Stimulated activated CD4-positive, alpha-beta T cell treated with anti-CD3 and anti-CD28 coated beads, Interleukin-15, amount 100 ng/mL, for 24 hours (primary cell): ENCODE measurements around the gene UQCR11.

Experiments used
- DNase-seq: peaks from one replicate; pipeline ENCODE4 v3.0.0-alpha.2; 2020

Gene UQCR11

DNA sequence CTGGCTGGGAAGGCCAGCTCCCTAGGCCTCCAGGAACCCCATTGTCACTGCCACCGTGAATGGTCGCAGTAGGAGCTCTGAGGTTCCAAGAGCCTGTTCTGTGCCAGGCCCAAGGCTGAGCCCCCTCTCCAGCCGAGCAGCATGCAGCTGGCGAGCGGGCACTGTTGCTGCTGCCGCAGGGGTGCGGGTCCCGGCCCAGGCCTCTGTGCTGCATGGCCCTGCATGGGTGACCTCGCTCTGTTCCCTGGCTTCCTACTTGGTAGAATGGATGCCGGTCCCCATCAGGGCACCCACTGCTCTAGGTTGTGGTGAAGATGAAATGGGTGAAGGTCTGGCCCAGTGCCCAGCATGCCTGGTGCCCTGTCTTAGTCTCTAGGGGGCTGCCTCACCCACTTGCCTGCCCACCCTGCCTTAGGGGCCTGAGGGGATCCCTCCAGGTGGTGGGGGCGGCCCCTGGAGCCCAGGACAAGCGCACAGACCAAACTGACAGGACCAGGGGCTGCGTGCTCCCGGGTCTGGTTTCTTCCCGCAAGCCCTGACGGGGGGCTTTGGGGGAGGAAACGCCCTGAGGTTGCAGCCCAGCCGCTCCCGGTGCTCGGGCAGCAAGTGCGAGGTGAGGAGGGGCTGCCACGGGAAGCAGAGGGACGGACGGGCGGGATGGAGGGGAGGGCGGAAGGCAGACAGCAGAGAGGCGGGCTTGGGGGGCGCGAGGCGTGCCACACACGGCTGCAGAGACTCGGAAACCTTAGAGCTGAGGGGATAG, 8.7 kb upstream of the UQCR11 start:
- DNase-seq, result no peak

DNA sequence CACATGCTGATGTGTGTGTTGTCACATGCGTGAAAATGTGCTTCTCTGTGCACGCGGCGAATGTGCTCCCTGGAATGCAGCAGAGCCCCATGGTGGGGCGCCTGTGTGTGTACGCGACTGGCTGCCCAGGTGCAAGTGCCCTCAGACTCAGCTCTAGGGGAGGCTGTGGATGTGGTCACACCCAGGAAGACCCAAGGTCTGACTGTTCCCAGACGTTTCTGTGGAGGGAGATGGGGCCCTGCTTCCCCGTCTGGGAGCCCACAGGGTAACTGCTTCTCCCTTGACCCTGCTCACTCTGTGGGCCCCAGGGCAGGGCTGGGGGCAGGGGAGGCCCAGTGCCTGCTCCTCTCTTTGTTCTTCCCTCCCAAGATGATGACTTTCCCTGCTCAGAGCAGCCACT, 7.9 kb upstream of the UQCR11 start:
- DNase-seq, result no peak

DNA sequence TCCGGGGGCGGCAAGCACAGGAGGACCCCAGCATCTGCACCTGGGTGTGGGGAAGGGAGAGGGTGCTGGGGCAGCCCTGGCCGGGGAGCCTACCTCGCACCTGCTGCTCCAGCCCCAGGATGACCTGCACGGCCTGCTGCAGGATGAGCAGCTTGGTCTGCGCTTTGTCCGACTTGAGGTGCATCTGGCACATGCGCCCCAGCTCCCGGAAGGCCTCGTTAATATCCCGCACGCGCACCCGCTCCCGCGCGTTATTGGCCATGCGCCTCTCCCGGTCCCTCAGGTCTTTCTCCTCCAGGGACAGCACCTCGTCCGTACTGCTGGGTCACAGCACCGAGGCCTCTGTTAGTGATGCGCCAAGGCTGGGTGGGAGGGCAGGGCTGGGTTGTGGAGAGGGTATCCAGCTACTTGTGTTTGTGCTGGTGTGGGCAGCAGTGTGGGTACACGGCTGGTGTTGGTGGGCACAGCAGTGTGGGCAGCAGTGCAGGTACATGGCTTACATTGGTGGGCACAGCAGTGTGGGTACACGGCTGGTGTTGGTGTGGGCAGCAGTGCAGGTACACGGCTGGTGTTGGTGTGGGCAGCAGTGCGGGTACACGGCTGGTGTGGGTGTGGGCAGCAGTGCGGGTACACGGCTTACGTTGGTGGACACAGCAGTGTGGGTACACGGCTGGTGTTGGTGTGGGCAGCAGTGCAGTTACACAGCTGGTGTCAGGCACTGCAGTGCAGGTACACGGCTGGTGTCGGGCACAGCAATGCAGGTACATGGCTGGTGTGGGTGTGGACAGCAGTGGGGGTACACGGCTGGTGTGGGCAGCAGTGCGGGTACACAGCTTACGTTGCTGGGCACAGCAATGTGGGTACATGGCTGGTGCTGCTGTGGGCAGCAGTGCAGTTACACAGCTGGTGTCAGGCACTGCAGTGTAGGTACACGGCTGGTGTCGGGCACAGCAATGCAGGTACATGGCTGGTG, 7.1 kb upstream of the UQCR11 start:
- no peak for DNase-seq

DNA sequence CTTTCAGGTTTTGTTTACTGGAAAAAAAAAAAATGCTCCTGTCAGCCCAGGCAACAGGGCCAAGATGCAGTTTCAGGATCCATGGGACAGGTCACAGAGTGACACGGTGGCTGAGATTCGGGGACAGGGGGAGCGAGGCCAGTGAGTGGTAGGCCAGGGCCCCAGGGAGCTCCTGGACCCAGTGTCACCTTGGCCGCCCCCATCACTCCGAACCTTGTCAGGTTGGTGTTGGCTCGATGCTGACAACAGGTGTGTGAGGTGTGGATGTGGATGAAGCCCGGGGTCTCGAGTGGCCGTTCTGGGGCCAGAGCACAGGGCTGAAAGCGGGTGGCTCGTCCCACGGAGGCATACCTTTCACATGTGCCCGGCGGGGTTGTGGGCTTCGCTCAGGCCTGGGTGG, 6.1 kb upstream of the UQCR11 start:
- DNase-seq, result no peak

DNA sequence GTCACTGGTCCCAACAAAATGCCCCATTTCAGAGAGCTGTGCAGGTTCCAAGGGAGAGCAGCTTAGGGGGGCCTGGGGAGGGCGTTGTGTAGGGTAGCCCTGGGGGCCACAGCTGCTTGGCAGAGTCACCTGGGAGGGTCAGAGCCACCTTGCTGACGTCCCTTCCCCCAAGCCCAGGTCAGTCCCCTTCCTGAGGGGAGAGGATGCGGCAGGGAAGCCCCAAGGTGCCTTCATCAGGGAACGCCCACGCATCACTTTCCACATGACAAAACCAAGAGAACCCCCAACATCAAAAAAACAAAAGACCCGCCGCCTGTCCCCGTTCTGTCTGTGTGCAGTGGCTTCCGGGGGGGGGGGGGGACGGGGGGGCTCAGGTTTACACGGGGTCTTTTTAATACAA, 5.3 kb upstream of the UQCR11 start:
- DNase-seq, result no peak

DNA sequence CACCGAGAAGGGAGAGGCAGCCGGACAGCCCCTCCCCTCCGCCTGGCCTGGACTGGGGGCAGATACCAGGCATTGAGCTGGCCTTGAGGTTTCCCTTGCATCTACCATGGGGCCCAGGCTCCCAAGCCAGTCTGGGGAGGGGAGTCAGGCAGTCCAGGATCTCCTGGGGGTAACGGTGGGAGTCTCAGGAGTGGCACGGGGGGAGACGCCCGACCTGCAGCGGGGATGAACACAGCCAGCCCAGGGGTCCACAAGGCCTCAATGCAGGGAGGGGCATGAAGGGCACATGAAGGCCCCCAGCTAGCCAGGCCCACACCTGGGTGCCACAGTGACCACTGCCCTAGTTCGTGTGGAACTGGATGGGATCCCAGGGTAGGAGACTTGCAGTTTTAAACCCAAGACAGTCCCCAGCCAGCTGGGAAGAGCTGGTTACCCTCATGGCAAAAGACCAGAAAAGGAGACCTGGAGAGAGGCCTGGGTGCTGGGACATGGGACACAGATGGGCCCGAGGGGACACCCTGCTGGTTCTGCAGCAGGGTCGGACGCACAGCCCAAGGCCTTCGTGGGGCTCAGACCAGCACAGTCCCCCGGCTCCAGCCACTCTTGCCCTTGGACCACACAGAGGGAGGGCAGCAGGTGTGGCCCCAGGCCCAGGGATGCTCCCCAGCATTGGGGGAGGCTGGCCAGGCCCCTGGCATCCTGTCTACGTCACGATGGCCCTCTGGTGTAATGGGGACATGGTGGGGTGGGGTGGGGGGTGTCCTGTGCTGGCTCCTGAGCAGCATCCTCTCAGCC, 4.6 kb upstream of the UQCR11 start:
- no peak for DNase-seq

DNA sequence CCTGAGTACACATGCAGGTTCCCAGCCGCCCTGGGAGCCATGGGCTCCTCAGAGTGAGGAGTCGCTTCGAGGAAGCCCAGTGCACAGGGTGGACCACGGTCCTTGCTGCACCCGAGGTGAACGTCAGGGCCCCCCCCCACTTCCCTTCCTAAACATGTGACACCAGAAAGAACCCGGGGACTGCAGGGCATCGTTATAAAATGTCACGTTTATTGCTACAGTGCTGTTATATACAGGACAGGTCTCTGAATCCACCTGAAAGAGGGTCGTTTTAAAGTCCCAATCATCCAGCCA, 3.8 kb upstream of the UQCR11 start:
- no peak for DNase-seq

DNA sequence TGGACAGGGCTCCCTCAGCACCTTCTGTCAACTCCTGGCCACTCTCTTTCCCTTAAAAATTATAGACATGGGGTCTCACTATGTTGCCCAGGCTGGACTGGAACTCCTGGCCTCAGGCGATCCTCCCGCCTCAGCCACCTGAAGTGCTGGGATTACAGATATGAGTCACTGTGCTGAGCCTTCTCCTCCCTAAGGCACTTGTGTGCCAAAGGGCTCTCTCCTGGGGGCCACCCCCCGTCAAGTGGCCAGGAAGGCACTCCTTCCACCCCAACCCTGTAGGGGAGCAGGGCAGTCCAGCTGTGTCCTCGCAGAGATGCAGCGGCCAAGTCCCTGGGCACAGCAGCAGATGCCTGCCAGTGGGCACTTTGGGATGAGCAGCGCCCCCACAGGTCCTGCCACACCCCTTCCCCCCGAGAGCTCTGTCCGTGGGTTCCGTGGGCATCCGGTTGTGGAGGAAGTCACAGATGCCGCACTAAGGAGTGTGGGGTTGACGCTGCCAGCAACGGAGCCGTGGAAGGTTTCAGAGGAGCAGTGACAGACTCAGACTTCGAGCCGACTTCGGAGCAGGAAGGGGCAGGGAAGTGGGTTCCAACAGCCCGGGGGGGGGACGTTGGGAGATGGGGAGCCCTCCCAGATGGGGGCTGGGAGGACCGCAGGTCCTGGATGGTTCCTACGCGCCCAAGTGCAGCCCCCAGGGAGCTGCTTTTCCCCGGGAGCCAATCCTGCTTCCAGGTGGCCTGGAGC, 3.3 kb upstream of the UQCR11 start:
- peak; percentile 32 for DNase-seq

DNA sequence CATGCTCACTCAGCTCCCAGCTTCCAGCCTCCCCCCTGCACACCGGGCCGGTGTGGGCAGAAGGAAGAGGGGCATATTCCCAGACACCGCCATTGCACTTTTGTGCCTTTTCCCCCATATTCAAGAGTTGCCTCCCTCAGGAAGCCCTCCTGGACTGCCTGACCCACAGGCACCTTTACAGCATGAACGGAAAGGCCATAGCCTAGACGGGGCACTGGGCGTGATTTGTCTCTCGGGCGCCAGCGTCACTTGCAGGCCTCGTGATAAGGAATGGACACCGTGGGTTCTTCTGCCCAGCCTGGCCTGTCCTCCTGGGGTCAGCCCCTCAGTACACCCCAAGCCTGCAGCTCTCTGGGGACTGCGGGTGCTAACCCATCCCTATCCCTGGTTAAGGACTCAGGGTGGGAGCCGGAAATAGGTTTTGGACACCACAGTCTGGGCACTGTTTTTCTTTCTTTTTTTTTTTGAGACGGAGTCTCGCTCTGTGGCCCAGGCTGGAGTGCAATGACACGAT, 933 bp upstream of the UQCR11 start:
- no peak for DNase-seq

DNA sequence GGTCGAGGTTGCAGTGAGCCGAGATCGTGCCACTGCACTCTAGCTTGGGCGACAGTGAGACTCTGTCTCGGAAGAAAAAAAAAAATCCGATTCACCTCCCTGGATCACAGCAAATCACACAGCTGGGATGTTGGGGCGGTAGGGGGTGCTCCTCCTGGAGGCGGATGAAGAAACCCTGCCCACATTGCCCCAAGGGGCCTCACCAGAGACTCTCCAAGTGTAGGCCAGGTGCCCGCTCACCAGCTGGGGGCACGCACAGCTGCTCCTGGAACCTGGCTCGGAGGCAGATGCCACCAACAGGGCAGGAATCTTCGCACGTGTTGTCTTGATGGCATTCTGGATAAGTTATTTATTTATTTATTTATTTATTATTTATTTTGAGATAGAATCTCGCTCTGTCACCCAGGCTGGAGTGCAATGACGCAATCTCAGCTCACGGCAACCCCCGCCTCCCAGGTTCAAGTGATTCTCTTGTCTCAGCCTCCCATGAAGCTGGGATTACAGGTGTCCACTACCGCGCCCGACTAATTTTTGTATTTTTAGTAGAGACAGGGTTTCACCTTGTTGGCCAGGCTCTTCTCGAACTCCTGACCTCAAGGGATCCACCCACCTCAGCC, 3.1 kb downstream of the UQCR11 start:
- no peak for DNase-seq

DNA sequence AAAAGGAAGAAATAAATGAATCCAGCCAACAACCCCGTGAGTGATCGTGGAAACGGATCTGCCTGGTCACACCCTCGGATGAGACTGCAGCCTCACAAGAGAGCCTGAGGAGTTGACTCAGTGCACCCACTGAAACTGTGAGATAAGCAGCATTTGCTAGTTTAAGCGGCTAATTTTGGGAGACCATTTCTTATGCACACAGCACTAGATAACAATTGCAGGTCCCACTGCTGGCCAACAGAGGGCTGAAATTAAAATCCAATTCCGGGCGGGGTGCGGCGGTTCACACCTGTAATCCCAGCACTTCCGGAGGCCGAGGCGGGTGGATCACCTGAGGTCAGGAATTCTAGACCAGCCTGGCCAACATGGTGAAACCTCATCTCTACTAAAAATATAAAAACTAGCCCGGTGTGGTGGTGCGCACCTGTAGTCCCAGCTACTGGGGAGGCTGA, 3.6 kb downstream of the UQCR11 start:
- DNase-seq, result no peak

DNA sequence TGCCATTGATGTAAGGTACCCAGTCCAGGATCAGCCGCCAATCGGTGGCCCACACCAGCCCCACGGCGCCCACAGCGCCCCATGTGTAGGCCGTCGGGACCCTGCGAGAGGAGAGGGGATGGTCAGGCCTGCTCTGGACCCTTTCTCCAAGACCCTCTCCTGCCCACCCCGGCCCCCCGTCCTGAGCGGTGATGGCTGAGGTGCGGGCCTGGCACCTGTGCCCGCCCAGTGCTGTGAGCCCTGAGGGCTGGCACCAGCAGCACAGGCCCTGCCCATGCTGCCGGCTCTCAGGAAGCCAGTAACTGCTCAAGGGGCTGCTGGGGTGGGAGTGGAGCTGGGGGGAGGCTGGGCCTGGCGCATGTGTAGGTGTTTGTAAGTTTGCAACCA, 5.8 kb downstream of the UQCR11 start:
- no peak for DNase-seq

DNA sequence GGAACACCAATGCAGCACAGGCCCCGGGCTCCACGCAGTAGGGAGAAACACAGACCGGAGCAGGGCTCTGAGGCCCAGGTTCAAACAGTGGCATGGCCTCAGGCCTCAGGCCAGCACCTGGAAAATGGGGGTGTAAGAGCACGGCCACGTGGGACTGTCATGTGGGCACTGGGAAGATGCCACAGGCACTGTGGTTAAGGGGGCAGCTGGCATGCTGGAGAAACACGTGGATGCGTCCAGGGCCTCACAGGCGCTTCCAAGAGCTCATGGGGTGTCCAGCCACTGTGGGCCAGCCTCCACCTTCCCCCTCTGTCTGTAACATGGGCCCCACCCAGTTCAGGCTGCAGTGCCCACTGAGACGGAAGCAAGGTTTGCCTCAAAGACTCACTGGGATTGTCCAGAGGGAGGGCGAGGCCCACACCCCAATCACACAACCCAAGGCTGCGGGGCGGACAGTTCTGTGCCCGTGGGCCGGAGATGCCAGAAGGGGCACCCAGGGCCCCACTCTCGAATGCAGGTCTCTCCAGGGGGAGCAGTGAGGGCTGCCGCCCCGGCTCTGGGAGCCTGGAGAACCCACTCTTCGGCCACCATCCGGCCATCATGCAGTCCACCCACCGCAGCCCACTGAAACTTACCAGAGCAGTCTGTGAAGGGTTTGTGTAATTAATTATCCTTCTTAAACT, 6.3 kb downstream of the UQCR11 start:
- no peak for DNase-seq

DNA sequence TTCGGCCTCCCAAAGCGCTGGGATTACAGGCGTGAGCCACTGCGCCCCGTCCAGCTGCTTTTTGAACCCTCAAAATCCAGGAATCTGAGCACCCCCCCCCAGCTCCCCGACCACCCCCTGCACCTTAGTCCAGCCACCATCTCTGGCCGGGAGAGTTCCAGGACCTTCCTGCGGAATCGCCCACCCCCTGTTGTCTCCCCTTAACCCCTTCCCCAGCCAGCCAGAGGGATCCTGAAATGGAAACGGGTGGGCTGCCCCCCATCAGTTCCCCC, 11.8 kb downstream of the UQCR11 start:
- DNase-seq, result no peak

DNA sequence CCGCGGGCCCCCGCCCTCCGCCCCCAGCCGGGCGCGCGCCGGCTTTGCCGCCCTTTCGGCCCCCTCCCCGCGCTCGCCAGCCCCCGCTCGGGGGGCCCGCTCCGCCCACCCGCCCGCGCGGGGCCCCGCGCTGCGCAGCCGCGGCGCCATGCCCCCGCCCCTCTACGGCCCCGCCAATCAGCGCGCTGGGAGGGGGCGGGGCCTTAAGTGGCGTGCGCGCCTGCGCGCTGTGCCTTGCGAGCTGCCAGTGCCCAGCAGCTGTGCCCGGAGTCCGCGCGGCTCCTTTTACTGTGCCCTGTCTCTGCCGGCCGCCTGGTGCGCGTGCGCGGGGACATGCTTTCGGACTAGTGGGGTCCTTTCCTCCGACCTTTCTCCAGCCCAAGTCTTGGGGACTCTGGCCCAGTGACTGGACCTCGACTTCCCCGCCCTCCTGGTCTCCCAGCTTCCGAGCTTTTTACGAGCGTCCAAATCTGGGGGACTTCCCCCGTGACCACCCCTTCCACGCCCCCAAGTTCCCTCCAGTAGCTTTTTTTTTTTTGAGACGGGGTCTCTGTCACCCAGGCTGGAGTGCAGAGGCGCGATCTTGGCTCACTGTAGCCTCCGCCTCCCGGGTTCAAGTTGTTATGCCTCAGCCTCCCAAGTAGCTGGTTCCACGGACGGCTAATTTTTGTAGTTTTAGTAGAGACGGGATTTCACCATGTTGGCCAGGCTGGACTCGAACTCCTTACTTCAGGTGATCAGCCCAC, 12.3 kb downstream of the UQCR11 start, which contains the start of gene MBD3:
Gene MBD3, minus strand, starts transcription at position 111 of the 746 bp plus-strand sequence. CDS start 234 bp downstream, outside the sequence.
- peak; percentile 91 for DNase-seq

DNA sequence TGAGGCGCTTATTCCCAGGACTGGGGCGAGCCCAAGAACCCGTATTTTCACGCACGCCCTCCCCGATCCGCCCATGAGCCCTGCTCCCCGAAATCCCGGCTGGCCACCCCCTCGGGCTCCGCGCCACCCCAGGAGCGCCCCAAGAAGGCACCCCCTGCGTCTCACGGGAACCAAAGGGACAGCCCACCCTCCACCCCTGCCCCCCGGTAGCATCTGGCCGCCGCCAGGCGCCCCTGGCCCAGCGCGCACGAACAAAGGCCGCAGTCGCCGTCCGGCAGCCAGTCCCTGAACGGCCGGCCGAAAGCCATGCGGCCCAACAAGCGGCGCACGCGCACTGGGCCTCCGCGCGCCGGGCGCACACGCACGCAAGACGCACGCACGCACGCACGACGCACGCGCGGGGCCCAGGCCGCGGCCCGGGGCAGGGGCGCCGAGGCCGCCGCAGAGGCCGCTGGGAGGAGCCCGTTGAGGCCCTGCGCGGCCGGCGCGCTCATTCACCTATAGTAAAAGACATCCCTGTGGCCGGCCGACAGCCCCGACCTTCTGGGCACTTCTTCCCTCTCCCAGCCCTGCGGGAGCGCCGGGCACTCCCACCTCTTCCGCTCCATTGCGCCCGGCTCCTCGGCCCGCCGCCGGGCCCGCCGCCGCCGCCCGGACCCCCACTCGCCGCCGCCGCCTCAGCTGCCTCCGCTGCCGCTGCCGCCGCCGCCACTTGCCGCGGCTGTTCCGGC, 13.1 kb downstream of the UQCR11 start:
- DNase-seq, result peak; percentile 87

DNA sequence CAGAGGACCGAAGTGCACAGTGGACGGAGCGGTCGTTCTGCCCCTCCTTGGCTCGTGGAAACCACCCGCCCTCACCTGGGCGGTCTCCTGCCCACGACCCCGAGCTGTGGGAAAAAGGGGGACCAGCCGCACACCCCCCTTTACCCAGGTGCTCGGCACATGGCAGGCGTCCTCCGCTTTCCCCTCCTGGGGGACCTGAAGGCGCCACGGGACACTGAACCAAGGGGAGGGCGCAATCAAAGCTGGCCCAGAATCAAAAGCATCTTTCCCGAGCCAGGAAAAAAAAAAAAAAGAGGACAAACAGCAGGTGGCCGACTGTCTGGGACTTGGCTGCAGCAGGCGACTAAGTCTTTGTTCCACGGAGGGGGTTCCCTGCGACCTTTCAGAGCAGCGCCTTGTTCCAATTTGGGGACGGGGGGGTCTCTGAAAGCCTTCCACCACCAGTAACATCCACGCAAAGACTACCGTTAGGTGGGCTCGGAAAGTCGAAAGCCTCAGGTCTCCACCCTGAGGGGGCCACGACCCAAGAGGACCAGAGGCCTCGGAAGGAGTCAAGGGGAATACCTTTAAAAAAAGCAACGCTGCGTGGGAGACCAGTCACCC, 13.7 kb downstream of the UQCR11 start:
- DNase-seq, result peak; percentile 32

DNA sequence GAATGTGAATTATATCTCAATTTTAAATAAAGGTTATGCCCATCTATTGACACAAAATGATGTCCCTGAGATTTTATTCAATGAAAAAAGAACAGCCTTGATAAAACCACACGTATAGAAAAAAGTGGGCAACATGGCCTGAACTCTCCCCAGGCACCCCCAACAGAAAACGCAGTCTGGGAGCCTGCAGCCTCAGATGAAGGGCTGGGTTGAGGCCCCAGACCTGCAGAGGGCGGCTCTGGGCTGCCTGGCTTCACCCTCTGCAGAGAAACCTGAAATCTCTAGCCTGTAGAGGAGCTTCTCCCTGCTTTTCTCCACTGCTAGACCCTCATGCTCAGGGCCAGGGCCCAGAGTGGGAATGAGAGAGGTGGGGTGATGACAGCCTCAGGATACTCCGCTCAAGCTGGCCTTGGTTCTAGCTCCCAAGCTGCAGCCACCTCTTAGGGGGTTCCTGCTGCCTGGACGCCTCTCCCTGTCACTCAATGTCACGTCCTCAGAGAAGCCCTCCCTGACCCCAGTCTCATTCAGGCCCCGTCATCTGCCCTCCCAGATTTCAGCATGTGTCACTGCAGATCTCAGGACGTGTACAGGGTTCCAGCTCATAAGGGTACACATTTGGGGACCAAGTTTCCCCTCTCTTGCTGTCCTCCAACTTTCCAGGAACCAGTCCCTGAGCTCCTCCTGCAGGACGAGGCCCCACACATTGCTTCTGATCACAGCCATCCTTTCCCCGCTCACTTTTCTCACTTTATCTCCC, 14.4 kb downstream of the UQCR11 start:
- DNase-seq, result peak; percentile 53

DNA sequence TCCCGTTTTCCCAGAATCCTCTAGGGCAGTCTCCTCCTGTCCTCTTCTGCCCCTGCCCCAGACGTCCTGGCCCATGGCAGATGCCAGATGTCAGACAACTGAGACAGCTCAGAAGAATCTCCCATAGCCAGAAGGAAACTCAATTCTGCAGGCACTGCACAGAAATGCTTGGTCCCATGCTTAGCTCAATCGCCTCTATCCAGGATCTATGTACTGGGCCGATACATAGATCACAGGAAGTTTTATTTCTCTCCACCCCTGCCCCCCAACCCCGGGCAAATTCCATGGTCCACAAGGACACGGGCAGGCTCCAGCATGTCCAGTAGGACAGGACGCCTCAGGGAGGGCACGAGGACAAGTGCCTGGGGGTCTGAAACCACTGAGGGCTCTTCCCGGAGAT, 17.4 kb downstream of the UQCR11 start:
- DNase-seq, result no peak
